Measurements from ENCODE around the gene SIRT4. TPM values are rescaled to one million over a fixed set of nuclear protein-coding genes. Genes with fewer than 3 reads are reported as not detected.
A peak's percentile ranks its signal among the peaks of the same experiment; 100 is the strongest.

Gene SIRT4
- polyA plus RNA-seq, 1 experiment = 1.2 TPM

- Histone ChIP-seq H3K36me3 (ENCODE audit: control insufficient read depth, insufficient read depth, low read length) (no peaks in the 10 kb centered on the region), H3K4me3 (ENCODE audit: low read depth, low read length) (no peak overlapping the region), H3K27me3 (ENCODE audit: control insufficient read depth, insufficient read depth, low read length) (peaks cover 1% of the 10 kb centered on the region; the same call in 1 of the 2 replicates)
- CTCF ChIA-PET = interaction anchor here (0.7 to 3.7 kb wide), 6 partner anchors 18 to 110 kb away, joined by 3 to 29 read pairs (median 4); no protein-coding TSS in a partner anchor
- POLR2A ChIA-PET = no interaction called here
- TF ChIP-seq CTCF (IDR thresholded peaks at IDR 0.05; ENCODE audit: insufficient read depth, low read depth, low read length) = no peak
- no peak for DNase-seq (ENCODE audit: low read depth)
These were observed 51.6 kb downstream of the SIRT4 start for GRCh38 chr12:120353556-120354317.

GRCh38 chr12:120356567-120357030 is 54.5 kb downstream of the SIRT4 start:
- Histone ChIP-seq H3K36me3 (ENCODE audit: control insufficient read depth, insufficient read depth, low read length) (no peaks in the 10 kb centered on the region), H3K4me3 (ENCODE audit: low read depth, low read length) (no peak overlapping the region), H3K27me3 (ENCODE audit: control insufficient read depth, insufficient read depth, low read length) (peaks cover 4% of the 10 kb centered on the region; the same call in 1 of the 2 replicates)
- ChIA-PET CTCF (interaction anchor here (0.6 to 4.7 kb wide), 17 partner anchors 9 to 1515 kb away, joined by 3 to 27 read pairs (median 4); partner anchors contain the start of gene COX6A1), POLR2A (no interaction called here)
- peak; percentile 20 for DNase-seq (ENCODE audit: low read depth)
- peak; percentile 89 for TF ChIP-seq CTCF (IDR thresholded peaks at IDR 0.05; ENCODE audit: insufficient read depth, low read depth, low read length)

- H3K36me3 ChIP-seq (ENCODE audit: control insufficient read depth, insufficient read depth, low read length) = no peaks in the 10 kb centered on the region
- ChIA-PET POLR2A (no interaction called here), CTCF (interaction anchor here (0.6 to 4.7 kb wide), 18 partner anchors 9 to 1514 kb away, joined by 3 to 27 read pairs (median 4); partner anchors contain the start of gene COX6A1)
- H3K4me3 ChIP-seq (ENCODE audit: low read depth, low read length) = no peak overlapping the region
- no peak for DNase-seq (ENCODE audit: low read depth)
- peaks cover 4% of the 10 kb centered on the region; the same call in 1 of the 2 replicates for H3K27me3 ChIP-seq (ENCODE audit: control insufficient read depth, insufficient read depth, low read length)
- no peak for TF ChIP-seq CTCF (IDR thresholded peaks at IDR 0.05; ENCODE audit: insufficient read depth, low read depth, low read length)
These were observed 55.0 kb downstream of the SIRT4 start for GRCh38 chr12:120357104-120357503.

GRCh38 chr12:120358412-120359100 is 56.4 kb downstream of the SIRT4 start:
- CTCF ChIA-PET = interaction anchor here (4.7 kb wide), 1 partner anchor 72 kb away, joined by 27 read pairs; no protein-coding TSS in a partner anchor
- DNase-seq (ENCODE audit: low read depth) = no peak
- Histone ChIP-seq H3K36me3 (ENCODE audit: control insufficient read depth, insufficient read depth, low read length) (no peaks in the 10 kb centered on the region), H3K27me3 (ENCODE audit: control insufficient read depth, insufficient read depth, low read length) (peaks cover 8% of the 10 kb centered on the region), H3K4me3 (ENCODE audit: low read depth, low read length) (no peak overlapping the region)
- POLR2A ChIA-PET = no interaction called here
- TF ChIP-seq CTCF (IDR thresholded peaks at IDR 0.05; ENCODE audit: insufficient read depth, low read depth, low read length) = no peak

GRCh38 chr12:120359128-120359527 is 57.0 kb downstream of the SIRT4 start:
- no peak overlapping the region for H3K4me3 ChIP-seq (ENCODE audit: low read depth, low read length)
- no peak for DNase-seq (ENCODE audit: low read depth)
- TF ChIP-seq CTCF (IDR thresholded peaks at IDR 0.05; ENCODE audit: insufficient read depth, low read depth, low read length) = no peak
- CTCF ChIA-PET = interaction anchor here (4.7 kb wide), 1 partner anchor 71 kb away, joined by 27 read pairs; no protein-coding TSS in a partner anchor
- peaks cover 10% of the 10 kb centered on the region for H3K27me3 ChIP-seq (ENCODE audit: control insufficient read depth, insufficient read depth, low read length)
- POLR2A ChIA-PET = no interaction called here
- H3K36me3 ChIP-seq (ENCODE audit: control insufficient read depth, insufficient read depth, low read length) = no peaks in the 10 kb centered on the region
